ENCODE measurements around the gene MARVELD2. TPM values are rescaled to one million over a fixed set of nuclear protein-coding genes. Genes with fewer than 3 reads are reported as not detected.
A peak's percentile ranks its signal among the peaks of the same experiment; 100 is the strongest.
"Not testable (repeated sequence)": the region's sequence is repeated elsewhere in the genome, so short reads cannot be mapped to it uniquely, and the experiment has no call there.

The MARVELD2 gene, protein sequence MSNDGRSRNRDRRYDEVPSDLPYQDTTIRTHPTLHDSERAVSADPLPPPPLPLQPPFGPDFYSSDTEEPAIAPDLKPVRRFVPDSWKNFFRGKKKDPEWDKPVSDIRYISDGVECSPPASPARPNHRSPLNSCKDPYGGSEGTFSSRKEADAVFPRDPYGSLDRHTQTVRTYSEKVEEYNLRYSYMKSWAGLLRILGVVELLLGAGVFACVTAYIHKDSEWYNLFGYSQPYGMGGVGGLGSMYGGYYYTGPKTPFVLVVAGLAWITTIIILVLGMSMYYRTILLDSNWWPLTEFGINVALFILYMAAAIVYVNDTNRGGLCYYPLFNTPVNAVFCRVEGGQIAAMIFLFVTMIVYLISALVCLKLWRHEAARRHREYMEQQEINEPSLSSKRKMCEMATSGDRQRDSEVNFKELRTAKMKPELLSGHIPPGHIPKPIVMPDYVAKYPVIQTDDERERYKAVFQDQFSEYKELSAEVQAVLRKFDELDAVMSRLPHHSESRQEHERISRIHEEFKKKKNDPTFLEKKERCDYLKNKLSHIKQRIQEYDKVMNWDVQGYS
- 3.6 TPM for total RNA-seq

DNA sequence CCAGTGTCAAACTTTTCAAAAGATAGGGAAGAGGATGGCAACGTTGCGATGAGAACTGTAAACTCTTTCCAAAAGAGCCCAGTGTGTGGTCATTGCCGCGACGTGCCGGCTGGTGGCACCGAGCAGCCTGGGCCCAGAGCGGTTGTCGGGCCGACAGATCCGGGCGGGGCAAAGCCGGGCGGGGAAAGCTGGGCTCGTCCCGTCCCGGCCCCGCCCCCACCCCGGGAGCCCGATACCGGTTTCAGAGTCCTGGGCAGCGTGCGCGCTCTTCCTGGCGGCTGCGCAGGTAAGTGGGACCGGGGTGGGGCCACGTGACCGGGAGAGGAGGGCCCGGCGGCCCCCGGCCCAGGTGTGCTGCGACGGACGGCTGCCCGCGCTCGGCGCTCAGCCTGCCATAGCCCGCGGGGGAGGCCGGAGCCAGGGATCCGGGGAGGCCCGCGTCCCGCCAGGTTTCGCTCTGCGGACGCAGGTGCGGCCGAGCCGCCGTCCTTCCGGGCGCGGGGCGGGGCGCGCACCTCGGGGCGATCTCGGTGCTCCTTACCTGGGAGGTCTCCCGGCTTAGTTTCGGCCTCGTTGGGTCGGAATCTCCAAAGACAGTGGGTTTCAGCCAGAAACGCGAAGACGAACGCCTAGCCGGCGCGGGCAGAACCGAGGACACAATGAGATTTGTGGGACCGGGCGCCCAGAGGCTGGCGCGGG, at the start of gene MARVELD2:
MARVELD2 (plus strand) TSS at position 232 of the 699 bp plus-strand sequence. CDS start 4,270 bp downstream, outside the sequence.
- DNase-seq (ENCODE audit: low spot score) = peak; percentile 75
- ATAC-seq = peak; percentile 95
- intact Hi-C loops (cut with DNase I) = no loop called here

DNA sequence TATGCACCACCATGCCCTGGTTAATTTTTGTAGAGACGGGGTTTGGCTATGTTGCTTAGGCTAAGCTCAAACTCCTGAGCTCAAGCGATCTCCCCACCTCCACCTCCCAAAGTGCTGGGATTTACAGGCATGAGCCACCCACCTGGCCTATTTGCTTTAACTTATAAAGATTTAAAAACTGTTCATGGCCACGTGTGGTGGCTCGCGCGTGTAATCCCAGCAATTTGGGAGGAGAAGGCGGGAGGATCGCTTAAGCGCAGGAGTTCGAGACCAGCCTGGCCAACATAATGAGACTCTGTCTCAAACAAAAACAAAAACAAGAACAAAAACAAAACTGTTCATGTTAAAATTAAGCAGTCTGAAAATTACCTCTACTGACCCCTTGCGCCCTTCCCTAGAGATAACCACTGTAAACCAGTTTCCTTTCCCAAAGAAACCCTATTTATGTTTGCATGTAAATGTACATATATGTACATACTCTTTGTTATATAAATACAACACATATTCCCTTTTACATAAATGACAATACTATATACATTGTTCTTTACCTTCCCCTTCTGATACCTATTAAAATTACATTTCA, 47.1 kb upstream of the MARVELD2 start:
- intact Hi-C loops (cut with DNase I) = no loop called here
- ATAC-seq (no peak), DNase-seq (ENCODE audit: low spot score) (no peak)

DNA sequence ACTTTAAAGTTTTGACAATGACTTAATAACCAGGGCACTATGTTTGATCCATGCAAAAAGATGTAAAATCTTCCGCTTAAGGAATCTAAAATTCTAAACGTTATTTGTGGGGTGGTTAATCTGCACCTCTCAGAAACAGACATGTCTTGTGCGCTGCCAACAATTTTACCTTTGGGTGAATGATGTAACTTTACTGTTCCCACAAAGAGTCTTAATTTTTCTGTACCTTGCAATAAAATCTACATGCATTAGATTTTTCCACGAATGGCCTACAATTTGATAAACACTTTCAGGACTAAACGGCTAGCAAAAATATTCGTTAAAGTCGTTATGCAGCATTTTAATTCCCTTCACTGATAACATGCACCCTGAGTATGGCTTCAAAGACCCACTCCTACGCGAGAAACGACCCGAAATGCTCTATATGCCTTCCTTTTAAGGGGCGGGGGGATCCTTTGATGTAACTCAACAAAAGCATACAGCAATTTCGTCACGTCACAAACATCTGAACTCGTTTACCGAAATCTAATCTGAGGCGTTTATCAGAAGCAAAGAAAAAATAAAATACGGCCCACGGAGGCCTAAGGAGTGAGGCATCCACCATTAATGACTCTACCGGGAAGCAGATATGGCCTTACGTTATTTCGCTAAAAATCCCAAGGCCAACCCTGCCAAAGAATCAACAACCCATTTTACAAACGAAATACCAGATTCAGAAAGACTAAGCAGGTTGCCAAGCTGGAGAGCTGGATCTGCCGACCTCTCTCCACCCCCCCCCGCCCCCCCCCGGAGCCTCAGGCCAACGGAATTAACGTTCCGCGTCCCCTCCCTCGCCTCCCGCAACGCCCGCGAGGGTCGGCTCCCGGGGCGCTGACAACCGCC, 46.2 kb upstream of the MARVELD2 start:
- no peak for ATAC-seq
- DNase-seq (ENCODE audit: low spot score) = no peak
- intact Hi-C loops (cut with DNase I) = no loop called here

DNA sequence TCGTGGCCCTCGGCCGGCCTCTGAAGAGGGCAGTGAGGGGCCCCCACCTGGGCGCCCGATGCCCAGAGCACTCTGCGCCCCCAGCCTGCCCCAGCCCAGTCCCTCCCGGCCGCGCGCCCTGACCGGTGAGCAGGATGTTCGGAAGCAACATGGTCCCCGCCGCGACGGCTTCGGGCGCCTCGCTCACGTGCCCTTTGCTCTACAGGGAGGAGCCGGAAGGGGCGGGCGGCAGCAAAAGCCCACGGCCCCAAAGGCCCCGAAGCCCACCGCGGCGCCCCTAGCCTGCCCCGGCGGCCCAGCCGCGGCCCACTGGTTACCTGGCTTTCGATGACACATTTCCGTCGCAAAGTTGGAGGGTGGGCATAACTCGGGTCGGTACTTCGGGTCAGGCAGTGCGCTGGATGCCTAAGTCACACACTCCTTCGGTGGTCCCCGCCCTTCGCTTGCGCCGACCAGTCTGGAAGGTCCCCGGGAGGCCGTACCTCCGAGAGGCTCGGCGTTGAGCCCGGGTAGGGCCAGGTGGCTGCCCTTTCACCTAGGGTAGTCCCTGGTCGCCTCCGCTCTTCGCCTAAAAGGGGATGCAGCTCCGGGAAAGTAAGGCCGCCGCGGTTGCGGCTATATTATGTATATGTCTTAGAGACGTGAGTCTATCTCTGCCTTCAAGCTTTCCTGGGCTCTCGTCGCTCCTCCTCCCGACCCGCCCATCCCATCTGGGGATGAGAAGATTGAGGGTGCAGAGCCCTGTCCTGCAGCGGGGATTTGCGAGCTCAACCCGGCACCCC, 45.4 kb upstream of the MARVELD2 start, which contains the start of the genes AK6, RAD17 and TAF9:
AK6 (minus strand) TSS at position 181 of the 782 bp plus-strand sequence; CDS start at position 151, 30 bp downstream.
RAD17 (plus strand) TSS at position 479 of the 782 bp plus-strand sequence. CDS start 2,391 bp downstream, outside the sequence.
TAF9 (minus strand) TSS at position 181 of the 782 bp plus-strand sequence. CDS start 3,783 bp downstream, outside the sequence.
- peak; percentile 99 for ATAC-seq
- DNase-seq (ENCODE audit: low spot score) = peak; percentile 95
- intact Hi-C loops (cut with DNase I) = no loop called here

DNA sequence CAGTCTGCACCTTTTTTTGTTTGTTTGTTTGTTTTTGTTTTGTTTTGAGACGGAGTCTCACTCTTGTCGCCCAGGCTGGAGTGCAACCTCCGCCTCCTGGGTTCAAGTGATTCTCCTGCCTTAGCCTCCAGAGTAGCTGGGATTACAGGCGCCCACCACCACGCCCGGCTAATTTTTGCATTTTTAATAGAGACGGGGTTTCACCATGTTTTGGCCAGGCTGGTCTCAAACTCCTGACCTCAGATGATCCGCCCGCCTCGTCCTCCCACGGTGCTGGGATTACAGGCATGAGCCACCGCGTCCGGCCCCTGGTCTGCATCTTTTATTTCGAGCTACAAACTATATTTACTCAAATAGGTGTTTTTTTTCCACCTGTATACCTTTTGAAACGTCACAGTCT, 44.6 kb upstream of the MARVELD2 start:
- ATAC-seq; DNase-seq (ENCODE audit: low spot score); intact Hi-C loops (cut with DNase I): not testable (repeated sequence)

DNA sequence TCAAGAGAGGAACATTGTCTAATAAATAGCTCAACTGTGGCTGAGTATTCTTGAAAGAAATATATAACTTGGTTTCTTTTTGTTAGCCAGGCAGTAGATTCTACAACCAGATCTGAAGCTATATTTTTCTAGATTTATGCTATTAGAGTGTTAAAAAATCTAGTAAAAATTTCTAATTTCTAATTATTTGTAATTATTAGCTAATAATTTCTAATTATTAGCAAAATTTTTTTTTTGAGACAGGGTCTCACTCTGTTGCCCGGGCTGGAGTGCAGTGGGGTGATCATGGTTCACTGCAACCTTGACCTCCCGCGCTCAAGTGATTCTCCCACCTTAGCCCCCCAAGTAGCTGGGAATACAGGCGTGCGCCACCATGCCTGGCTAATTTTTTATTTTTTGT, 42.5 kb upstream of the MARVELD2 start:
- no peak for ATAC-seq
- no peak for DNase-seq (ENCODE audit: low spot score)
- intact Hi-C loops (cut with DNase I) = no loop called here

DNA sequence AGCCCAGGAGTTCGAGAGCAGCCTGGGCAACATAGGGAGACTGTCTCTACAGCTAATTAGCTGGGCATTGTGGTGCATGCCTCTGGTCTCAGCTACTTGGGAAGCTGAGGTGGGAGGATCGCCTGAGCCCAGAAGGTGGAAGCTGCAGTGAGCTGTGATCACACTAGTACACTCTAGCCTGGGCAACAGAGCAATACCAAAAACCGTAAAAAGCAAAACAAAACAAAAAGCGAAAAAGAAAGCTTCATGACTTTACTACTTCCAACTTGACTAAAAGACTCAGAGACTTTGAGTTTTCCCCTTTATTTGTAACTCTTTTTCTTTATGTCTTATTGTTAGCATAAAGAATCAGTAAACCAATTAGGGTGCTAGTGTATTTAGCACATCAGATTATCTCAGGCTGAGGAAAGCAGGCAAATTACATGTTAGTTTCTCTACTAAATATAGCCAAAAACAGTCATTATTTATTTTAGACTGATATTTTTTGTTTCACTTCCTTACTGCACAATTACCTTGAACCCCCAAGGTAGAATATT, 39.9 kb upstream of the MARVELD2 start:
- intact Hi-C loops (cut with DNase I) = no loop called here
- ATAC-seq = no peak
- no peak for DNase-seq (ENCODE audit: low spot score)

DNA sequence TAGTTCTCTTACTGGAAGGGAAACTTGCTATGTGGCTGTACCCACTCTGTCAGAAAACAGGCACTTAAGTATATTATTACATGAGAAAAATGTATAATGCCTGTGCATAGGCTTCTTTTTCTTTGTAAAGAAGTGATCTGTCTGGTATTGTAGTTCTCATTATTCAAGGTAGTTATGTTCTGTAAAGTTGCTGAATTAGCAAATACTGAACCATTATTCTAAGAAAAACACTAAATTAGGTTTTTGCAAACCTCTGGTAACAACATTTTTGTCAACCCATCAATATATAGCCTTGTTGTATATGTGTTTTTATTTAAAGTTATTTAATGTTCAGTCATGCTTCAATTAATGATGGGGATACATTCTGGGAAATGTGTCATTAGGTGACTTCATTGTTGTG, 36.5 kb upstream of the MARVELD2 start:
- ATAC-seq = no peak
- intact Hi-C loops (cut with DNase I) = no loop called here
- no peak for DNase-seq (ENCODE audit: low spot score)

DNA sequence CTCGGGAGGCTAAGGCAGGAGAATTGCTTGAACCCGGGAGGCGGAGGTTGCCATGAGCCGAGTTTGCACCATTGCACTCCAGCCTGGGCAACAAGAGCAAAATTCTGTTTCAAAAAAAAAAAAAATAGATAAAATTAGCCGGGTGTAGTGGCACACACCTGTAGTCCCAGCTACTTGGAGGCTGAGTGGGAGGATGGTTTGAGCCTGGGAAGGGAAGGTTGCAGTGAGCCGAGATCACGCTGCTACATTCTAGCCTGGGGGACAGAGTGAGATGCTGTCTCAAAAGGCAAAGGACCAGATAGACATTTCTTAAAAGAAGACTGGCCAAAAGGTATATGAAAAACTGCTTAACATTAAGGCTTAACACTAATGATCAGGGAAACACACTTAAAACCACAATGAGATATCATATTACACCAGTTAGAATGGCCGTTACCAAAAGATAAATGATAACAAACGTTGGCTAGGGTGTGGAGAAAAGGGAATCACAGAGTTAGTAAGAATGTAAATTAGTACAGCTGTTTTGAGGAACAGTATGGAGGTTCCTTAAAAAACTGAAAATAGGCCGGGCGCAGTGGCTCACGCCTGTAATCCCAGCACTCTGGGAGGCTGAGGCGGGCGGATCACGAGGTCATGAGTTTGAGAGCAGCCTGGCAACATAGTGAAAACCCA, 10.1 kb upstream of the MARVELD2 start:
- DNase-seq (ENCODE audit: low spot score) (no peak), ATAC-seq (no peak)
- intact Hi-C loops (cut with DNase I) = no loop called here

DNA sequence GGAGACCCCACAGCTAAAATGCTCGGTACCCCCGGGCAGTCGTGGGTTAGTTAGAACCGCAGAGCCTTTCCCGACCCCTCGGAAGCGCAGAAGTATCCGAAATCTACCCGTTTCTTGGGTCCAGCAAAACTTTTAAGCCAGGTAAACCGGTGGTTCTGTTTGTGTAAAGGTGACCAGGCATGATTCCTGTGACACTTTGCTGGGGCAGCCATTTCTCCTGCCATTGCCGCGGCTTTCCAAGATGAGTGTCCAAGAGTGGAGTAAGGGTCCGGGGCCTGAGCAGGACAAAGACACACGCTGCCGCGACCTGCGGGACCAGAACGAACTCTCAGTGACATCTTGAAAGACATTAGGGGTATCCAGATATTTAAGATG, 655 bp downstream of the MARVELD2 start:
- DNase-seq (ENCODE audit: low spot score) = no peak
- intact Hi-C loops (cut with DNase I) = no loop called here
- peak; percentile 25 for ATAC-seq

DNA sequence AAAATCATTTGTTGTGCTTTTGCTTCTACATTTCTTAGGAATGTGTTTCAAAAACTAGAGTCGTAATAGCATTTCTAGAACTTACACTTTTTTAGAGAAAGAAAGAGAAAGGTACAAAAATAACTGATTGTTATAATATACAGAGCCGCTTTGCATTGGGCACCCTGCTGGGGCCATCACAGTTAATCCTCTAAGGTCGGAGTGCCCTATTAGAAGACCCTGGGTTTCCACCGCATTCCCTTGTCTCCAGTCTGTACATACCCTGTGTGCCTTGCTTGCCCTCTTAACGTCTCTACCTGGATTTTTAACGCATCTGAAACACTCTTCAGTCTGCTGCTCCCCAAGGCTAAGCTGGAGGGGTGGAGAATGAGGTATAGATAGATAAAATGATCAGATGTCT, 1.3 kb downstream of the MARVELD2 start:
- intact Hi-C loops (cut with DNase I) = no loop called here
- ATAC-seq (no peak), DNase-seq (ENCODE audit: low spot score) (no peak)

DNA sequence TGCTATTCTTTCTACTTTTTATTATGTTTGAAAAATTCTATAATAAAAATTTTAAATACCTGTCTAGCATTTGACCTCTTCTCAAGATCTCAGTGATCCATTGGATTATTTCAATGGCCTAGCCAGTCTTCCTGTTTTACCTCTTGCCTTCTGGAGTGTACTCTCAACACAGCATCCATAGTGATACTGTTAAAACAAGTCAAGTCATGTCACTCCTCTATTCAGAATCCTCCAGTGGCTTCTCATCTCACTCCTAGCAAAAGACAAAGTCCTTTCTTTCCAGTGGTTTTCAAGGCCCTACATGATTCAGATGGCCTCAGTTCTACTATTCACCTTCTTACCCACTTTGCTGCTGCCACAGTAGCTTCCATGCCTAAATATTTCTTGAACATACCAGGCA, 1.8 kb downstream of the MARVELD2 start:
- intact Hi-C loops (cut with DNase I) = no loop called here
- ATAC-seq (no peak), DNase-seq (ENCODE audit: low spot score) (no peak)

DNA sequence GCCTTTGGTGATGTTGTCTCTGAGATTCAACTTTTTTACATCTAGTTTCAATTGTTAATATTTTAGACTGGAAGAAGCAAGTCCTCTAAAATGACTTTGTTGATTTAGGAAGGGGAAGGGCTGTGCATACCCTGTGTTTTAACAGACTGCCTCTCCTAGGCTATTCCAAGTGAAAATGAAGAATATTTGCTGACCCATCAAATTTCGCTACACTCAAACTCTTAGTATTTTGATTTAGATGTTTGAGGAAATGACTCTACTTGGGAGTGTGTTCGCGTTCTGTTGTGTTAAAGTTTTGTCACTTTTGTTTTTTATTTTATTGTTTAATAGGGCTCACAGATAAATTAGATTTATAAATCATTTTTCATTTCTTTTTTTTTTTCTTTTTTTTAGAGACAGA, 3.6 kb downstream of the MARVELD2 start:
- ATAC-seq (no peak), DNase-seq (ENCODE audit: low spot score) (no peak)
- intact Hi-C loops (cut with DNase I) = no loop called here

DNA sequence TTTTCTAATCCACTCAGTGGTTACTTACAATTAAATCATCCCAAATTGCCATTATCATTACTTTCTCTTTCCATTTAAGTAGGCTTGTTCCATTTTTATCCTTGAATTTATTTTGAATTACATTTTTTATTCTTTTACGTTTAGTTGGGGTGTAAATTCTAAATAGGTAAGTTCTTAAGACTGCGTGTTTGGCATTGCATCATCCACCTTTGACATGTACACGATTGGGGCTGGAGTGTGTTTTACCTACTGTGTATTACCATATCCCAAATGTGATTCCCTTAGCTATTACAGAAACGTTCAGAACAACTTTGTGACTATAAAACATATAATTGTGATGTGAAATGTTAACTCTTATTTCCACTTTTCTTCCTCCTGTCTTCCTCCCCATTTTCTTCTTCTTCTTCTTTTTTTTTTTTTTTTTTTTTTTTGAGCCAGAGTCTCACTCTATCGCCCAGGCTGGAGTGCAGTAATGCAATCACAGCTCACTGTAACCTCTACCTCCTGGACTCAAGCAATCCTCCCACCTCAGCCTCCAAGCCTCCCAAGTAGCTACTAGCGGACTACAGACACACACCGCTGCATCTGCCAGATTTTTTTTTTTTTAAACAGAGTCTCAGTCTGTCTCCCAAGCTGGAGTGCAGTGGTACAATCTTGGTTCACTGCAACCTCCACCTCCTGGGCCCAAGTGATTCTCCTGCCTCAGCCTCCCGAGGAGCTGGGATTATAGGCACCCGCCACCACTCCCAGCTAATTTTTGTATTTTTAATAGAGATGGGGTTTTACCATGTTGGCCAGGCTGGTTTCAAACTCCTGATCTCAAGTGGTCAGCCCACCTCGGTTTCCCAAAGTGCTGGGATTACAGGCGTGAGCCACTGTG, 16.7 kb downstream of the MARVELD2 start:
- ATAC-seq (no peak), DNase-seq (ENCODE audit: low spot score) (no peak)
- intact Hi-C loops (cut with DNase I) = no loop called here

DNA sequence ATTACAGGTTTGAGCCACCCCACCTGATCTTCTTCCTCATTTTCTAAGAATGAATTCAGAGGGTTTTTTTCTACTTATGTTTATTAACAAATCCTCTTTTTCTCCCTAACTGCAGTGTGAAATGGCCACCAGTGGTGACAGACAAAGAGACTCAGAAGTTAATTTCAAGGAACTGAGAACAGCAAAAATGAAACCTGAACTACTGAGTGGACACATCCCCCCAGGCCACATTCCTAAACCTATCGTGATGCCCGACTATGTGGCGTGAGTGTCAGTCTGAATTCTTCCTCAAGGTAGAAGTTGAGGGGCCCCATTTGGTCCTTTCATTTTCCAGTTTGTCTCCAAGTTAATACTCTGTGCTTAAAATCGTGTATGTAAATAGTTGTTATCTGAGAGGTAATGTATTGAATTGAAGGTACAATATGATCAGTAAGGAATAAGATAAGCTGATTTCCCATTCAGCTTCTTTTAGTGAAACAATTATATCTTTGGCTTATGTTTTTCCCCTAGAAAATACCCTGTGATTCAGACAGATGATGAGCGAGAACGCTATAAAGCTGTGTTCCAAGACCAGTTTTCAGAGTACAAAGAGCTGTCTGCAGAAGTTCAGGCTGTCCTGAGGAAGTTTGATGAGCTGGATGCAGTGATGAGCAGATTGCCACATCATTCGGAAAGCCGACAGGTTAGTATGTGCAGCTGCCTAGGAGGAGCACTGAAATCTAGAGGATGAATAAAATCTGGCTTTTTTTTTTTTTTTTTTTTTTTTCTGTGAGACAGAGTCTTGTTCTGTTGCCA, 17.7 kb downstream of the MARVELD2 start:
- ATAC-seq = no peak
- DNase-seq (ENCODE audit: low spot score) = no peak
- intact Hi-C loops (cut with DNase I) = no loop called here
